ENCODE results near the gene ACER3.
"Not testable (repeated sequence)": the region's sequence is repeated elsewhere in the genome, so short reads cannot be mapped to it uniquely, and the experiment has no call there.

ACER3 gene

GRCh38 chr11:76872959-76873827, 12.5 kb downstream of the ACER3 start:
- no peak for DNase-seq (ENCODE audit: low read depth)

GRCh38 chr11:76878014-76878413, 17.3 kb downstream of the ACER3 start:
- DNase-seq (ENCODE audit: low read depth) = no peak

DNA sequence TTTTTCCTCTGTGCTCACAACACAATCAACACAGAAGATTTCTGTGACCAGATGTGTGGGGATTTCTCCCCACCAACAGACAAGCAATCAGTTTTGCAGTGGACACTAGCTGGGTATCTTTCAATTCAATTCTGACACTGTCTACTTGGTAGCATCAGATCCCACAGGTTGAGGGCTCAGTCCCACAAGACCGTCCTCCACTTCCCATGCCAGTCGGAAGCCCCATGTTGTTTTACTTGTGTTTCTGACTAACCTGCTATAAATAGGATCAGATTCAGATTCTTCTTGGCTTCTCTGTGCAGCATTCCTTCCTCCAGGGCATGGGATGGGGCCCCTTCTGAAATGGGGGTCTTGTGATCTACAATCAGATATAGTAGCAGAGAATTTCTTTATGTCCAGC, 19.6 kb downstream of the ACER3 start:
- DNase-seq (ENCODE audit: low read depth) = no peak

DNA sequence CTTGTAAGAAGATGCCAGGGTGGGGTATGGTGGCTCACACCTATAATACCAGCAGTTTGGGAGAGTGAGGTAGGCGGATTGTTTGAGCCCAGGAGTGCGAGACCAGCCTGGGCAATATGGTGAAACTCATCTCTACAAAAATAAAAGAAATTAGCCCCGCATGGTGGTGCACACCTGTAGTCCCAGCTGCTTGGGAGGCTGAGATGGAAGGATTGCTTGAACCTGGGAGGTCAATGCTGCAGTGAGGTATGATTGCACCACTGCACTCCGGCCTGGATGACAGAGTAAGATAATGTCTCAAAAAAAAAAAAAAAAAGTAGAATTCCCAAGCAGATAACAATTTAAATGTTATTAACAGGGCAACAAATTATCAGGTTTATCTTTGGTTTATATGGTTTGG, 20.2 kb downstream of the ACER3 start:
- no peak for DNase-seq (ENCODE audit: low read depth)

GRCh38 chr11:76885390-76886097, 24.8 kb downstream of the ACER3 start:
- DNase-seq (ENCODE audit: low read depth) = peak; percentile 55

DNA sequence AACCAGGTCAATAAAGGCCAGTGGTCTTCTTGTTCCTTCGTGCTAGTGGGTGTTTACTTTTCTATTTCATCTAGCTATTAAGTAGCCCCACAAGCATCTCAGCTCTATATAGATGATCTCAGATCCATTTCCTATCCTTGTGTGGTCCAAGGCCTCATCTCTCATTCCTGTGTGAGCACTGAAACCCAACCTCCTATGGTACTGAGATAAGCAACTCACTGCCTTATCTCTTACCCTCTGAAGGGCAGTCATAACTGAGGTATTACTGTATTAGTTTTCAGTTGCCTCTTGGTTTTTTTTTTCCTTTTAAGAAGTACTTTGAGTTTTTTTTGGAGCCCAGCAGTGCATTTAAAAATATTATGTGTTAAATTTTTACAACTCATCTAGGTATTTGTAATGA, 28.3 kb downstream of the ACER3 start:
- no peak for DNase-seq (ENCODE audit: low read depth)

DNA sequence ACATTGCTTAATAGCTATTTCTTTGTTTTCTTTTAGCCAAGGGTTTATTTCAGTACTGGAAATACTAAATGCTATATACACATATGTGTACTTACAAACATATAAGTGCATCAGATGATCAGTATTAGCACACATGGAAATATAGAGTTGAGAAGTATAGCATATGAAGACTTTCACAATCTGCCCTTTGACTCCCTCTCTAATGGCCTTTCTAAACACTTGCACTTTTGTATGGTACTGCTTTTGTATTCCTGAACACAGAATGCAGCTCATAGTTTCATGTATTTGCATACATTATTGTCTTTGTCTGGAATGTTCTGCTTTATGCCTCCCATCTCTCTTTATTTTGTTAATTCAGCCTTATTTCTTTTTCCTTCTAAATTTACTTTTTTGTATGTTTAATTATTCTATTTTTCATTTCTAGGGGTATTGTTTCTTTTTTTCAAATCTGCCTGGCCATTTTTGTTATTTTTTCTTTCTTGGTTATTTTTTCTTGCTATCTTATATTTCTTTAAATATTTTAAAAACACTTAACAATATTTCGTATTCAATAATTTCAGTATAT, 28.8 kb downstream of the ACER3 start:
- no peak for DNase-seq (ENCODE audit: low read depth)

DNA sequence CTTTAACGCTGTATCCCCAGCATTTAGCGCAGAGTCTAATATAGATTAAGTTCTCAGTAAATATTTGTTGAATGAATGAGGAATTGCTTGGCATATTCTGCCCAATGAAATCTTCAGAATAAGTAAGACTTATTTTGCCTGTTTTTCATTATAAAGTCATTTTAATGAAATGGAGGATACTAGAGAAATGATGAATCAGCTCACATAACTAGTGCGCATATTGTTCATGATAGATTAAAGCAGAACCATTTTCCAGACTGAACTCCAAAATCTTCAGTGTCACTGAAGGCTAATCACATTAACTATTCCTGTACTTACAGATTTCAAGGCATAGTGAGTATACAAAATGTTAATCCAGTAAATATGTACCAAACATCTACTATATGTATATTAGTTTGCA, 29.6 kb downstream of the ACER3 start:
- DNase-seq (ENCODE audit: low read depth) = no peak

DNA sequence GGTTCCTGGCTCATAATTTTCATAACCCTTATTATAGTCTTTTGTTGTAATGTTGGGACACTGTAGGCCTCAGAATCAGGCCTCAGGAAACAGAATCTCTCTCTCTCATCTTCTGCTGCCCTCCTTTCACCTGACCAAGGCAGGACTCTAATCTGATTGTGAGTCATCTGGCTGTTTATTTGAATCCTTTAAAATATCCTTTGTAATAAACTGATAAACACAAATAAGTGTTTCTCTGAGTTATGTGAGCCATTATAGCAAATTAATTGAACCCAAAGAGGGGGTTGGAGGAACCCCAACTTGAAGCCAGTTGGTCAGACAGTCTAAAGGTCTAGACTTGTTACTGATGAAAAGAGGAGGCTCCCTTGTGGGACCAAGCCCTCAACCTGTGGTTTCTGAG, 30.6 kb downstream of the ACER3 start:
- DNase-seq (ENCODE audit: low read depth) = no peak

- no peak for DNase-seq (ENCODE audit: low read depth)
These were observed 31.1 kb downstream of the ACER3 start for GRCh38 chr11:76891793-76892192.

GRCh38 chr11:76892306-76892705, 31.6 kb downstream of the ACER3 start:
- no peak for DNase-seq (ENCODE audit: low read depth)

- no peak for DNase-seq (ENCODE audit: low read depth)
These were observed 36.5 kb downstream of the ACER3 start for GRCh38 chr11:76897233-76897632.

GRCh38 chr11:76901144-76901543, 40.4 kb downstream of the ACER3 start:
- no peak for DNase-seq (ENCODE audit: low read depth)

DNA sequence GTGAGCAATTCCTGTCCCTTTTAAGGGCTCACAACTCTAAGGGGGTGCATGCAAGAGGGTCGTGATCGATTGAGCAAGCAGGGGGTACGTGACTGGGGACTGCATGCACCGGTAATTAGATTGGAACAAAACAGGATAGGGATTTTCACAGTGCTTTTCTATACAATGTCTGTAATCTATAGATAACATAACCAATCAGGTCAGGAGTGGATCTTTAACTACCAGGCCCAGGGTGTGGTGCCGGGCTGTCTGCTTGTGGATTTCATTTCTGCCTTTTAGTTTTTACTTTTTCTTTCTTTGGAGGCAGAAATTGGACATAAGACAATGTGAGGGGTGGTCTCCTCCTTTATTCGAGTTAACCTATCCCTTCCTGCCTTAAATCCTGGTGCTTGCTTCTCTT, 40.9 kb downstream of the ACER3 start:
- not testable (repeated sequence) for DNase-seq (ENCODE audit: low read depth)

DNA sequence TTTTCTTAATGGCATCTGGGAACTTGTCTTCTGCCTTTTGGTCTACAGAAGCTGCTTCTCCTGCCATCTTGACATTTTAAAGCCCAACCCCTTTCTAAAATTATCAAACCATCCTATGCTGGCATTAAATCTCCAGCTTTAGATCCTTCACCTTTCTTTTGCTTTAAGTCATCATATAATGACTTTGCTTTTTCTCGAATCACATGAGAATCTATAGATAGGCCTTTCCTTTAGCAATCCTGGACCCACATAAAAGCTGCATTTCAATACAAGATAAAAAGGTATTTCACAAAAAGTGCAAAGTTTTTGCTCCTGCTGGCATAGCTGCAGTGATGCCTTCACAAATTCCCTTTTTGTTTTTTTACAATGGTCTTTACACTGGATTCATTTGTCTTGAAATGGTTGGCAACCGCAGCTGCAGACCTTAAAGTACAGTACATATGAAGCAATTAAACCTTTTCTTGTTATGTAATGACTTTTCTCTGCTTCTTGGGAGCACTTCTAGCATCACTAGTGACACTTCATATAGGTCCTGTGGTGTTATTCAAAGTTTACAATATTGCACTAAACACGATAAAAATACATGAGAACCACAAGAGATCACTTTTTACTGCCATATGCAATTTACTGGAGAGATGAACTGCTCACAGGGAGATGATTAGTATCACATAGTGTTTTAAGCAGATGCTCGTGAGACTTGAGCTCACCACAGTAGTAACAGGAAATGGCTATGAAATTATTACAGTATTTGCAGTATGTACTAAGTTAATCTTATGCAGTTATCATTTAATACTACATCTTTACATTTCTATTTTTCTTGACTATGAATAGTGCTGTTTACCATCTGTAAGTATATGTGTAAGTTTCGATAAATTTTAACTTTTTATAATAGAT, 41.6 kb downstream of the ACER3 start:
- no peak for DNase-seq (ENCODE audit: low read depth)

GRCh38 chr11:76903325-76903724, 42.6 kb downstream of the ACER3 start:
- DNase-seq (ENCODE audit: low read depth) = no peak

DNA sequence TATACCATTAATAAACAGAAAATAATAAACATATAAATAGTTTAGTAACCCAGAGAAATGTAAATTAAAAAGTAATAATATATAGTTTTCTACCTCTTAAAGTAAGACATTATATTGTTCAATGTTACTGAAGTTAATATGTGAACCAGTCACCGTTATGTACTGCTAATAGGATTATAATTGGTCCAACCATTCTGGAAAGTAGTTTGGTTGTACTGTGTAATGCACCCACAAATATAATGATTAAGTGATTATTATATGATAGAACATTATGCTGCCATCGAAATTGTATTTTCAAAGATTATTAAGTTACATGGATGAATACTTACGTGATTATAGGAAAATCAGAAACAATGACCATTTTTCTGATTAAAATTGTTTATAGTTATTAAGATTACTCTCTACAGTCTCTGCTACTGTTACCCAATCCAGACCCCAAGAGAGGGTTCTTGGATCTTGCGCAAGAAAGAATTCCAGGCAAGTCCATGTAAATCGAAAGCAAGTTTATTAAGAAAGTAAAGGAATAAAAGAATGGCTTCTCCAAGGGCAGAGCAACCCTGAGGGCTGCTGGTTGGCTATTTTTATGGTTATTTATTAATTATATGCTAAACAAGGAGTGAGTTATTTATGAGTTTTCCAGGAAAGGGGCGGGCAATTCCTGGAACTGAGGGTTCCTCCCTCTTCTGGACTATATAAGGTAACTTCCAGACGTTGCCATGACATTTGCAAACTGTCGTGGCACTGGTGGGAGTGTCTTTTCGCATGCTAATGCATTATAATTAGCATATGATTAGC, 50.1 kb downstream of the ACER3 start:
- peak; percentile 65 for DNase-seq (ENCODE audit: low read depth)

DNA sequence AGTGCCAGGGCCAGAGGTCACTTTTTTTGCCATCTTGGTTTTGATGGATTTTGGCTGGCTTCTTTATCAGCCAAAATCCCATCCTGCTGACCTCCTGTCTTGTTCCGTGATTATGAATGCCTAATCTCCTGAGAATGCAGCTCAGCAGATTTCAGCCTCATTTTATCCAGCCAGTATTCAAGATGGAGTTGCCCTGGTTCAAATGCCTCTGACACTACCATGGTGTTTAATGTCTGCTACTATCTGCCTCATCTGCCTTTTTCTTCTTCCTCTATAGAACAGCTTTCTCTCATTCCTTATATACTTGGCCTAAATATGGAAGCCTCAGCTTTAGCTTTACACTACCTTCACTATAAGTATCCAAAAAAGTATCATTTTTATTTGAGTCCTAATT, 50.7 kb downstream of the ACER3 start:
- no peak for DNase-seq (ENCODE audit: low read depth)

GRCh38 chr11:76916712-76917111, 56.0 kb downstream of the ACER3 start:
- no peak for DNase-seq (ENCODE audit: low read depth)

DNA sequence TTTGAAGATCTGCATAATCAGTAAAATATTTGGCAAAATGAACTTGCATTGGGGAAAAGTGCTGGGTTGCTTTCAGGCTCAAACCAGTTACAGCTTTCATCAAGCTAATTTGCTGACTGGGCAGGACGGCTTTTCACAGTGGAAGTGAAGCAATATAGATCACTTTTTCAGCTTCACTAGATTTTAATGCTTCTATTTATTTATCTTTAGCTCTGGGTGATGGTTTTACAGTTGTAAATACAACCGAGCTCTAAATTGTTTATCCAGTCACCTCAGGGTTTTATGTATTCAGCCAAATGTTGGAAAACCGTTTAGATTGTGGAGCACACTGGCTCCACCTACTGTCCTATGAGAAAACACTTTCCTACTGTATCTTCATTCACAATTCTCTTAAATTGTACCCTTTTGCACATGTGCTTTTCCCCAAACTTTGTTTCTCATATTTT, 58.2 kb downstream of the ACER3 start:
- peak; percentile 61 for DNase-seq (ENCODE audit: low read depth)

DNA sequence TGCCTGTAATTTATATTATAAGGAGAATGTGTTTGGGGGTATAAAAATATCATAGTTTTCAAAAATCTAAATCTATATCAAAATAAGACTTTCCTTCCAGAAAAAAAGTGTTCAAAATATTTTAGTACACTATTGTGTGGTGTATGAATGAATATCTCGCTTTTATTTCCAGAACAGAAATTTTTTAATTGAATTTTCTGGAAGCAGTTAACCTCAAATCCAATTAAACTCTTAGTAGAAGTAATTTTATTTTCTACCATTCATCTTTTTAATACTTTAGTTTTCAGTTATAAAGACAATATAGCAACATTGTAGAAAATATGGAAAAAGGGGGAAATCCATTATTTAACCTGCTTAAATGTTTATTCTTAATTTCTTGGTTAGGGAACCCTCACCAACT, 58.7 kb downstream of the ACER3 start:
- no peak for DNase-seq (ENCODE audit: low read depth)

All from stromal cell of bone marrow (primary cell).